GM12892 (cell line): Measurements from ENCODE around the gene ODF2.

Experiments used
- POLR2A ChIP-seq: IDR thresholded peaks from 2 replicates; pipeline ENCODE4 v1.6.1; 2011; ENCODE audit warnings: low read depth, low read length, control low read depth
- TAF1 ChIP-seq: IDR thresholded peaks from 2 replicates; pipeline ENCODE4 v1.6.1; 2011; ENCODE audit warnings: low read depth, mild to moderate bottlenecking, control low read depth, low read length, borderline replicate concordance

DNA sequence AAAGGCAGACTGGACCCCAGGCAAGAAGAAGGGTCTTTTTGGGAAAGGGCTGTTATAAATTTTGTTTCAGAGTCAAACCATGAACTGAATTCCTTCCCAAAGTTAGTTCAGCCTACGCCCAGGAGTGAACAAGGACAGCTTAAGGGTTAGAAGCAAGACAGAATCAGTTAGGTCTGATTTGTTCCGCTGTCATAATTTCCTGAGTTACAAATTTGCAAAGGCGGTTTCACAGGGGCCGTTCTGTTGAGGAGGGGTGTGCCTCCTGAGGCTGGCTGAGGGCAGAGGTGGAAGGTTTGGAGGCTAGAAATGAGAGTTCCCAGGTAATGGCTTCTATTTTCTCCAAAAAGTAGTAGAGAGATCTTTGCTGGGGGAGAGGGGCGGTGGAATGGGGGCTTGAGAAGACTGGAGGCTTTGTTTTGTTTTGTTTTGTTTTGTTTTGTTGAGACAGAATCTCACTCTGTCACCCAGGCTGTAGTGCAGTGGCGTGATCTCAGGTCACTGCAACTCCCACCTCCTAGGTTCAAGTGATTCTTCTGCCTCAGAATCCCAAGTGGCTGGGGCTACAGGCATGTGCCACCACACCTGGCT, 39.3 kb upstream of the ODF2 start:
- TF ChIP-seq POLR2A (no peak), TAF1 (no peak)
